Peyer's patch (tissue), 4 donors: ENCODE data around the gene PCDHB4.

Experiments
- POLR2A ChIP-seq, 2 donors: fragments of 450-650 bp; IDR thresholded peaks; one replicate each; pipeline ENCODE4 v1.5.1; 2017; ENCODE audit warnings: antibody characterized with exemption in 2 of 2, mild to moderate bottlenecking in 2 of 2, moderate library complexity in 2 of 2
- TF ChIP-seq, protein P1 (sequence below), 6 experiments: fragments of 450-650 bp in 4 of 6; fragments of 200-600 bp in 2 of 6; sonication (generic) in 1 of 6; IDR thresholded peaks; one replicate each; pipeline ENCODE4 v1.5.1; 2017 to 2019; ENCODE audit warnings: antibody characterized with exemption in 6 of 6, mild to moderate bottlenecking in 3 of 6, moderate library complexity in 1 of 6

GRCh38 chr5:141121563-141121962, at the start of gene PCDHB4:
- TF ChIP-seq, protein P1, sequence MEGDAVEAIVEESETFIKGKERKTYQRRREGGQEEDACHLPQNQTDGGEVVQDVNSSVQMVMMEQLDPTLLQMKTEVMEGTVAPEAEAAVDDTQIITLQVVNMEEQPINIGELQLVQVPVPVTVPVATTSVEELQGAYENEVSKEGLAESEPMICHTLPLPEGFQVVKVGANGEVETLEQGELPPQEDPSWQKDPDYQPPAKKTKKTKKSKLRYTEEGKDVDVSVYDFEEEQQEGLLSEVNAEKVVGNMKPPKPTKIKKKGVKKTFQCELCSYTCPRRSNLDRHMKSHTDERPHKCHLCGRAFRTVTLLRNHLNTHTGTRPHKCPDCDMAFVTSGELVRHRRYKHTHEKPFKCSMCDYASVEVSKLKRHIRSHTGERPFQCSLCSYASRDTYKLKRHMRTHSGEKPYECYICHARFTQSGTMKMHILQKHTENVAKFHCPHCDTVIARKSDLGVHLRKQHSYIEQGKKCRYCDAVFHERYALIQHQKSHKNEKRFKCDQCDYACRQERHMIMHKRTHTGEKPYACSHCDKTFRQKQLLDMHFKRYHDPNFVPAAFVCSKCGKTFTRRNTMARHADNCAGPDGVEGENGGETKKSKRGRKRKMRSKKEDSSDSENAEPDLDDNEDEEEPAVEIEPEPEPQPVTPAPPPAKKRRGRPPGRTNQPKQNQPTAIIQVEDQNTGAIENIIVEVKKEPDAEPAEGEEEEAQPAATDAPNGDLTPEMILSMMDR (IDR thresholded peaks at IDR 0.05) = no peak
- TF ChIP-seq POLR2A (IDR thresholded peaks at IDR 0.05) = no peak
